Measurements from ENCODE around the gene KIF1C. TPM values are rescaled to one million over a fixed set of nuclear protein-coding genes. Genes with fewer than 3 reads are reported as not detected.

KIF1C gene
- total RNA-seq, 2 donors from 2014 or later, result 59.5 to 88.9 TPM

DNA sequence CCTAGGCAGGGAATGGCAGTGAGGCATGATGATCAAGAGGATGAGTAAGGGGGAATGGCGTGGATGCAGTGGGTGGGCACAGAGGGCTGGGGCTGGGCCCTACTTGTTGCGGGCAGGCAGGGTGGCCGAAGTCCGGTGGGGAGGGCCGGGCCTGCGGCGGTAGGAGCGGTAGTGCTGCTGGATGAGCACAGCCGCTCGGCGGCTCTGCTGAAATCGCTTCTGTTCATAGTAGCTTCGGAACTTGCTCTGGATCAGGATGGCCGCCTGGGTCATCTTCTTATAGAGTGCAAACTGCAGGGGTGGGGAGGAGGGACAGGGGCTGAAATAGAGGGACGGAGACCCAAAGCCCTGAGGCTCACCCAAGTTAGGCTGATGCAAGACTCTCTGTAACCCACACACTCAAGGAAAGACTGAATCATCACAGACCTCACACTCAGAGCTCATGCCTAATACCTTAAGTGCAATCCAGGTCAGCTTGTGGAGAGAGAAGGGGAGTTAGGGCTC lies 28.7 kb upstream of the KIF1C start:
- intact Hi-C loops (cut with DNase I), result no loop called here

DNA sequence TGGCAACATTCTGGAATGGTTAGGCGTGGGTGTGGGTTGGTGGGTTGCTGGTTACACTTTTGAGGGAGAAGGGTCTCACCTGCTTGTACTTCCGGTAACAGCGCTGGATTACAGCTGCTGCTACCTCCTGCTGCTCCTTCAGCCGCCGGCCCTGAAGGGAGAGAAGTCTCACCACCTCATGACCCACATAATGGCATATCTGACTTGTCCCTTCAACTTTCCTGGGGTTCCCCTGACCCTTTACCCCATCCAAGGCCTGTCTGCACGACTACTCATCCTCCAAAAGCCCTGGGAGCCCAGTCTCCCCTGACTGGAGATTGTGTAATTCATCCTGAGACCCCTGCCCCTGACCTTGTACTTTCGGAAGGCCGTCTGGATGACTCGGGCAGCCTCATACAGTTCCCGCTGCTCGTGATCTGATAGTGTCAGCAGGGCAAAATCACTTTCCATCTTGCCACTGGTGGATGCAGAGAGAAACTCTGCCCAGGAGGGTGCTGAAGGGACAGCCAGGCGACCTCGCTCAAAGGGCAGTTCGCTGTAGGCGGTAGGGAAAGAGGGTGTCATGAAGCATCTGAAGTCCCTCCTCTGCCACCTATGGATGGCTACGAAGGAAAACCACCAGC lies 28.1 kb upstream of the KIF1C start:
- Histone ChIP-seq H3K27me3 (replicated peaks; ENCODE audit: insufficient read depth) (no peaks in the 10 kb centered on the region), H3K4me3 (no peak overlapping the region), H3K27ac (no peak overlapping the region), H3K9me3 (no peaks in the 10 kb centered on the region), H3K4me1 (replicated peaks) (peaks cover 12% of the 10 kb centered on the region), H3K36me3 (peaks cover 4 to 8% of the 10 kb centered on the region in 2 donors)
- intact Hi-C loops (cut with DNase I), result no loop called here
- TF ChIP-seq POLR2AphosphoS5 (IDR thresholded peaks at IDR 0.05), result no peak
- no peak for TF ChIP-seq POLR2A (IDR thresholded peaks at IDR 0.05)
- TF ChIP-seq, protein P1, sequence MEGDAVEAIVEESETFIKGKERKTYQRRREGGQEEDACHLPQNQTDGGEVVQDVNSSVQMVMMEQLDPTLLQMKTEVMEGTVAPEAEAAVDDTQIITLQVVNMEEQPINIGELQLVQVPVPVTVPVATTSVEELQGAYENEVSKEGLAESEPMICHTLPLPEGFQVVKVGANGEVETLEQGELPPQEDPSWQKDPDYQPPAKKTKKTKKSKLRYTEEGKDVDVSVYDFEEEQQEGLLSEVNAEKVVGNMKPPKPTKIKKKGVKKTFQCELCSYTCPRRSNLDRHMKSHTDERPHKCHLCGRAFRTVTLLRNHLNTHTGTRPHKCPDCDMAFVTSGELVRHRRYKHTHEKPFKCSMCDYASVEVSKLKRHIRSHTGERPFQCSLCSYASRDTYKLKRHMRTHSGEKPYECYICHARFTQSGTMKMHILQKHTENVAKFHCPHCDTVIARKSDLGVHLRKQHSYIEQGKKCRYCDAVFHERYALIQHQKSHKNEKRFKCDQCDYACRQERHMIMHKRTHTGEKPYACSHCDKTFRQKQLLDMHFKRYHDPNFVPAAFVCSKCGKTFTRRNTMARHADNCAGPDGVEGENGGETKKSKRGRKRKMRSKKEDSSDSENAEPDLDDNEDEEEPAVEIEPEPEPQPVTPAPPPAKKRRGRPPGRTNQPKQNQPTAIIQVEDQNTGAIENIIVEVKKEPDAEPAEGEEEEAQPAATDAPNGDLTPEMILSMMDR (IDR thresholded peaks at IDR 0.05), result no peak
- no peak for DNase-seq (ENCODE audit: low spot score)
- 81% methylated on average over 16 of the region's 16 CpGs for WGBS

More for the DNA sequence above, 28.7 kb upstream of the KIF1C start:
- Histone ChIP-seq H3K4me3 (peak overlapping the region in 1 of 2 donors; percentile 63), H3K9me3 (no peaks in the 10 kb centered on the region), H3K27me3 (replicated peaks; ENCODE audit: insufficient read depth) (no peaks in the 10 kb centered on the region), H3K36me3 (peaks cover 4 to 8% of the 10 kb centered on the region in 2 donors), H3K27ac (peak overlapping the region; percentile 94 to 96), H3K4me1 (replicated peaks) (peaks cover 12% of the 10 kb centered on the region)
- no peak for DNase-seq (ENCODE audit: low spot score)
- TF ChIP-seq POLR2AphosphoS5 (IDR thresholded peaks at IDR 0.05), result no peak
- no peak for TF ChIP-seq POLR2A (IDR thresholded peaks at IDR 0.05)
- TF ChIP-seq, protein P1 (IDR thresholded peaks at IDR 0.05), result no peak
- WGBS, result 64% methylated on average over 15 of the region's 15 CpGs

DNA sequence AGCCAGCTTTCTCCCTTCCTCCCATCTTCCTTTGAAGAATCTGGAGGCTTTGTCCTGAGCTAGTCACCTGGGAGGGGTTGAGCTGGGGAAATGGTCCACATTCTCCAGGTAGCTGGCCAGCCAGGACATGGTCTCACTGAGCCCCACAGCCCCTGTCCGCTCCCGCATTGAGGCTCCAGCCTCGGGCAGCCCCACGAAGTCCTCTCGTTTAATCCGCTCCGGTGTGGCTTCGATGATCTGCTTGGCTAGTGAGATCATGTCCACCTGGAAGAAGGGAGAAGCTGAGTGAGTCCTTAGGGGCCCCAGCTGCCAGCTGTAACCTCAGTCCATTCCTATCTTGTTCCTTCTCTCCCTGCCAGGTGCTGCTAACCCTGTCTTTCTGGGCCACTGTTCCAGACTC lies 27.5 kb upstream of the KIF1C start:
- DNase-seq (ENCODE audit: low spot score), result no peak
- intact Hi-C loops (cut with DNase I), result no loop called here
- H3K4me1 ChIP-seq (replicated peaks), result peaks cover 12% of the 10 kb centered on the region
- H3K27me3 ChIP-seq (replicated peaks; ENCODE audit: insufficient read depth), result no peaks in the 10 kb centered on the region
- peaks cover 4 to 8% of the 10 kb centered on the region in 2 donors for H3K36me3 ChIP-seq
- 90% methylated on average over 8 of the region's 8 CpGs for WGBS
- H3K9me3 ChIP-seq, result no peaks in the 10 kb centered on the region
- H3K4me3 ChIP-seq, result no peak overlapping the region
- TF ChIP-seq, protein P1 (IDR thresholded peaks at IDR 0.05), result no peak
- no peak for TF ChIP-seq POLR2A (IDR thresholded peaks at IDR 0.05)
- no peak for TF ChIP-seq POLR2AphosphoS5 (IDR thresholded peaks at IDR 0.05)
- H3K27ac ChIP-seq, result no peak overlapping the region

DNA sequence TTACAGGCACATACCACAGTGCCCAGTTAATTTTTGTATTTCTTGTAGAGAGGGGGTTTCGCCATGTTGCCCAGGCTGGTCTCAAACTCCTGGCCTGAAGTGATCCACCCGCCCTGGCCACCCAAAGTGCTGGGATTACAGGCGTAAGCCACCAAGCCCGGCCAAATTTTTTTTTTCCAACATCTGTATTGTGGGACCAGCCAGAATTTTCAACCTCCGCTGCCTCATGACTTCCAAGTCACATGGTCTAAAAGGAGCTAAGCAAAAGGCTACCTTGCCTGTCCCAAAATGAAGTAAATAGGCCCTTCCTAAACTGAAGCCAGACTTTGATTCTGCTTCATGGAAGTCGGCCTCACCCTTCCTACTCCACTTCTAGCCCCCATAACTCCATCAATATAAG lies 25.9 kb upstream of the KIF1C start:
- H3K9me3 ChIP-seq, result no peaks in the 10 kb centered on the region
- H3K27me3 ChIP-seq (replicated peaks; ENCODE audit: insufficient read depth), result no peaks in the 10 kb centered on the region
- intact Hi-C loops (cut with DNase I), result no loop called here
- peaks cover 12% of the 10 kb centered on the region for H3K4me1 ChIP-seq (replicated peaks)
- H3K36me3 ChIP-seq, result peaks cover 4 to 8% of the 10 kb centered on the region in 2 donors
- TF ChIP-seq POLR2A (IDR thresholded peaks at IDR 0.05), result no peak
- TF ChIP-seq POLR2AphosphoS5 (IDR thresholded peaks at IDR 0.05), result no peak
- TF ChIP-seq, protein P1 (IDR thresholded peaks at IDR 0.05), result no peak
- H3K4me3 ChIP-seq, result no peak overlapping the region
- H3K27ac ChIP-seq, result no peak overlapping the region
- 93% methylated on average over 6 of the region's 6 CpGs for WGBS
- no peak for DNase-seq (ENCODE audit: low spot score)

DNA sequence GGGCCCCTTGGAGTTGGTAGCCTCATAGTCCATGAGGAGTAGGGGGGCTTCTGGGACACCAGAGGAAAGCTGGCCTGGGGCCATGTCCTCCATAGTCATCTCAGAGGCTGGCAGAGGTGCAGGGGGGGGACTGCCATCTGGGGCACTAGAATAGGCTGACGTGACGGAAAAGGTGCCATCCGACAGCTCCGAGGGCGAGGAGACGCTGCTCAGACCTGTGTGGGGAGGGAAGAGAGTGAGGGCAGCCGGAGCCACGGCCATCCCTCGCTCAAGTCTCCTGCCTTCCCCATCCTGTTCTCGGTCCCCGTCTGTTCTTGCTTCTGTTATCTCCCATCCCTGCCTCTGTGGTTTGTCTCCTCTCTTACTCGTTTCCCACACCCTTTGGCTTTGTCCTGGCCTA lies 25.4 kb upstream of the KIF1C start:
- DNase-seq (ENCODE audit: low spot score), result no peak
- WGBS, result 91% methylated on average over 12 of the region's 12 CpGs
- intact Hi-C loops (cut with DNase I), result no loop called here
- TF ChIP-seq, protein P1 (IDR thresholded peaks at IDR 0.05), result no peak
- TF ChIP-seq POLR2AphosphoS5 (IDR thresholded peaks at IDR 0.05) (no peak), POLR2A (IDR thresholded peaks at IDR 0.05) (no peak)
- H3K27me3 ChIP-seq (replicated peaks; ENCODE audit: insufficient read depth), result no peaks in the 10 kb centered on the region
- H3K9me3 ChIP-seq, result no peaks in the 10 kb centered on the region
- peaks cover 12% of the 10 kb centered on the region for H3K4me1 ChIP-seq (replicated peaks)
- no peak overlapping the region for H3K27ac ChIP-seq
- peaks cover 8% of the 10 kb centered on the region in 2 donors for H3K36me3 ChIP-seq
- no peak overlapping the region for H3K4me3 ChIP-seq

Data from prostate gland (tissue), 2 donors.